GM06990 (cell line): ENCODE data around the gene GRIK4.

Source experiments
- DNase-seq: peaks from one replicate; pipeline ENCODE4 v3.0.0-alpha.2; 2011; ENCODE audit not compliant: insufficient read length; ENCODE audit errors: extremely low read depth
- H3K27me3 ChIP-seq: replicated peaks from 2 replicates; pipeline ENCODE4 v1.6.0; 2011; ENCODE audit warnings: low read length; ENCODE audit not compliant: control insufficient read depth, insufficient read depth
- H3K36me3 ChIP-seq: 2 replicates; pipeline ENCODE4 v1.5.1; 2011; ENCODE audit warnings: low read length; ENCODE audit not compliant: control insufficient read depth, insufficient read depth
- H3K4me3 ChIP-seq: replicated peaks from 2 replicates; pipeline ENCODE4 v1.5.1; 2011; ENCODE audit warnings: low read depth, mild to moderate bottlenecking, control low read depth, low read length
- CTCF ChIP-seq: IDR thresholded peaks from 2 replicates; pipeline ENCODE4 v1.5.1; 2011; ENCODE audit warnings: low read length, control low read depth, mild to moderate bottlenecking, inconsistent platforms; ENCODE audit not compliant: insufficient read depth, poor library complexity, severe bottlenecking

Gene GRIK4

DNA sequence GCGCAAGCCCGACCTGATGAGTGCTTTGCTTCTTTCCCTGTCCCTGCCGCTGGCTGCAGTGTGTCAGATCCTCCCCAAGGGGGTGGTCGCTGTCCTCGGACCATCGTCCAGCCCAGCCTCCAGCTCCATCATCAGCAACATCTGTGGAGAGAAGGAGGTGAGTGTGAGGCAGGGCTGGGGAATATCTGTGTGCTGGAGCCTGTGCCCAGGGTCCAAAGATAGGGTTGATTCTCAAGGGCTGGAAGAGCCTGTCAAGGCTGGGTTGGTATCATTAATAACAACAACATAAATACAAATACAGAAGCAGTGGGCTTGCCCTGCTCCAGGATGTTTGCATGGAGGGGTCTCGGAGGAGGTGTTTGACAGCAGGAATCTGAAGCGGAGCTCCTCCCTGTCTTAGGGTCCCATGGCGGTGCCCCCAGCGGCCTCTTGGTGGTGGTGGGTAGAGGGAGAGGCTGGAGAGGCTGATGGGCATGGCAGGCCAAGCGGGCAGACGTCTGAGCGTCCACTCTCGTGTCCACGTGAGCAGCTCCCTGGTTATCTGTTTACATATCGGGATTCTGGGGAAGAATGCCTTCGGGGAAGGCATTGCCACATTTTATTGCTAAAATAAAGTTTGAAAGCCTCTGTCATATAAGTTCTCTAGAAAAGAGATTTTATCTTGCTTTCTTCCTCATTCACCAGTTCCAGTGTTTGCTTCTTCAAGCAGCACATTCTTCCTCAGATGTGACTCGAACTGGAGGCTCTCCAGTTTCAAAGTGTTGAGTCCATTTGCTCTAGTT is 304.0 kb downstream of the GRIK4 start:
- no peak overlapping the region for H3K4me3 ChIP-seq
- DNase-seq = no peak
- no peaks in the 10 kb centered on the region for H3K36me3 ChIP-seq
- no peaks in the 10 kb centered on the region; the same call in none of the 2 replicates for H3K27me3 ChIP-seq
- TF ChIP-seq CTCF = no peak

GRCh38 chr11:120816176-120816575 is 304.6 kb downstream of the GRIK4 start:
- TF ChIP-seq CTCF = no peak
- no peaks in the 10 kb centered on the region for H3K36me3 ChIP-seq
- no peak for DNase-seq
- no peaks in the 10 kb centered on the region; the same call in none of the 2 replicates for H3K27me3 ChIP-seq
- no peak overlapping the region for H3K4me3 ChIP-seq

- H3K4me3 ChIP-seq = no peak overlapping the region
- no peak for TF ChIP-seq CTCF
- no peak for DNase-seq
- H3K27me3 ChIP-seq = no peaks in the 10 kb centered on the region; the same call in none of the 2 replicates
- H3K36me3 ChIP-seq = no peaks in the 10 kb centered on the region
Measured at GRCh38 chr11:120816711-120817110, 305.2 kb downstream of the GRIK4 start.

DNA sequence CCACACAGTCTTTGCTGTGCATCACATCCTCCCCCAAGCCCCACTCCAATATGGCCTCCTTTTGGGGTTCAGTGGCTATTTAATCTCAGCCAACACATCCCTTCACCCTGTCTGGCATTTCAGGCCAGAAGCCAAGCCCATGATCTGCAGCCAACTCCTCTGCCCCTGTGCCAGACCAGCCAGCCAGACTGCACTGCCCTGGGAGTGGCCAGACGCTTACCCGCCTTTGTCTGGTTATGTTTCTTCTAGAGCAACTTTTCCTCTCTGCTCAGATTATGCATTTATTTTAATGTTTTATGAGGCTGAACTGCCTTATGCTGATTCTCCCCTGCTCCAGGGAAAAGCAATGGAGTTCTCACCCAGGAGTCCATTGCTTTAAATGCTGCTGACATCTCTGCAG is 305.6 kb downstream of the GRIK4 start:
- Histone ChIP-seq H3K27me3 (no peaks in the 10 kb centered on the region; the same call in none of the 2 replicates), H3K4me3 (no peak overlapping the region), H3K36me3 (no peaks in the 10 kb centered on the region)
- DNase-seq = no peak
- TF ChIP-seq CTCF = no peak

GRCh38 chr11:120818097-120818496 is 306.5 kb downstream of the GRIK4 start:
- H3K27me3 ChIP-seq = no peaks in the 10 kb centered on the region; the same call in none of the 2 replicates
- no peak for DNase-seq
- no peaks in the 10 kb centered on the region for H3K36me3 ChIP-seq
- H3K4me3 ChIP-seq = no peak overlapping the region
- TF ChIP-seq CTCF = no peak
